ENCODE measurements around the gene BMAL1.
"Not testable (repeated sequence)": the region's sequence is repeated elsewhere in the genome, so short reads cannot be mapped to it uniquely, and the experiment has no call there.

The BMAL1 gene

DNA sequence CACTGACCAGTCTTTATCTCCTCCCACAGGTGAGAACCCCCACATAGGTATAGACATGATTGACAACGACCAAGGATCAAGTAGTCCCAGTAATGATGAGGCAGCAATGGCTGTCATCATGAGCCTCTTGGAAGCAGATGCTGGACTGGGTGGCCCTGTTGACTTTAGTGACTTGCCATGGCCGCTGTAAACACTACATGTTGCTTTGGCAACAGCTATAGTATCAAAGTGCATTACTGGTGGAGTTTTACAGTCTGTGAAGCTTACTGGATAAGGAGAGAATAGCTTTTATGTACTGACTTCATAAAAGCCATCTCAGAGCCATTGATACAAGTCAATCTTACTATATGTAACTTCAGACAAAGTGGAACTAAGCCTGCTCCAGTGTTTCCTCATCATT is 109.0 kb downstream of the BMAL1 start:
- no peaks in the 10 kb centered on the region for H3K9me3 ChIP-seq (ENCODE audit: control insufficient read depth in 1 of 2, low read length in 2 of 2)
- H3K4me1 ChIP-seq (ENCODE audit: control insufficient read depth in 1 of 2, insufficient read depth in 2 of 2, low read length in 2 of 2): no peaks in the 10 kb centered on the region
- no peak overlapping the region for H3K4me3 ChIP-seq (ENCODE audit: low read depth in 1 of 2, low read length in 2 of 2)
- H3K27me3 ChIP-seq (ENCODE audit: low read depth, low read length): no peaks in the 10 kb centered on the region
- H3K36me3 ChIP-seq (ENCODE audit: control insufficient read depth in 1 of 2, insufficient read depth in 2 of 2, low read length in 2 of 2): peaks cover 24 to 45% of the 10 kb centered on the region in 2 donors
- no peak overlapping the region for H3K27ac ChIP-seq (ENCODE audit: low read length)

DNA sequence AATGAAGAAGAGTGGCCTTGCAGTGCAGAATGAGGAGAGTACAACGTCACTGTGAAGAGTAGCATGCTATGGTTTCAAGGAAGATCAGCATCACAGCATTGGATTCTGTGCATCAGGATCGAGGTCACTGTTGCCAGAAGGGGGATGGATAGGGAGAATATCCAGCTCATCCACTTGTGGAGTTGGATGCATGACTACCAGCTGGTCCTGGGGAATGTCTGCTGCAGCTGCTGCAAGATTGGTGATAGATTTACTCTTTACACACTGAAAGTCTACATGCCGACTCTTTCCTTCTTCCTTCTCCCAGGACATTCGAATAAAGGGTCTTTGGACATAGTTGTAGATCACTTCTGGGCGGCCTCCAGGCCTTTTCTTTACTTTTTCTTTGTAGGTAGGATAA is 111.2 kb downstream of the BMAL1 start:
- Histone ChIP-seq H3K27me3 (ENCODE audit: low read depth, low read length) (no peaks in the 10 kb centered on the region), H3K4me1 (ENCODE audit: control insufficient read depth in 1 of 2, insufficient read depth in 2 of 2, low read length in 2 of 2) (no peaks in the 10 kb centered on the region), H3K27ac (ENCODE audit: low read length) (no peak overlapping the region), H3K36me3 (ENCODE audit: control insufficient read depth in 1 of 2, insufficient read depth in 2 of 2, low read length in 2 of 2) (peaks cover 17 to 40% of the 10 kb centered on the region in 2 donors), H3K4me3 (ENCODE audit: low read depth in 1 of 2, low read length in 2 of 2) (no peak overlapping the region), H3K9me3 (ENCODE audit: control insufficient read depth in 1 of 2, low read length in 2 of 2) (no peaks in the 10 kb centered on the region)

DNA sequence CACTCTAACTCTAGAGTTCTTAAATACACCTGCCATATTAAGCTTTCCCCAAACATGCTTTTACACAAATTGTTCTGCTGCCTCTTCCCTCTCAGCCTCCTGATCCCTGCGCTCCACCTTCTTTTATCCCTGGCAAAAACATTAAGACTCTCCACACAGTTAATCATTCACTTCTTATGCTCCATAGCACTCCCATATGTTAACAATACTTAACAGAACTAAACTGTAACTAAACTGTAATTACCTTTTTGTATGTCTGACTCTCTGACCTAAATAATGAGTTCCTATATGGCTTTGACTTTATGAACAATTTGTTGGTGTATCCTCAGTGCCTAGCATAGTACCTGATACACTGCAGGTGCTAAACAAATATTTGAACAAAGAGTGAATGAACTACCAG is 113.6 kb downstream of the BMAL1 start:
- no peaks in the 10 kb centered on the region for H3K9me3 ChIP-seq (ENCODE audit: control insufficient read depth in 1 of 2, low read length in 2 of 2)
- peaks cover 17 to 36% of the 10 kb centered on the region in 2 donors for H3K36me3 ChIP-seq (ENCODE audit: control insufficient read depth in 1 of 2, insufficient read depth in 2 of 2, low read length in 2 of 2)
- no peak overlapping the region for H3K27ac ChIP-seq (ENCODE audit: low read length)
- no peaks in the 10 kb centered on the region for H3K27me3 ChIP-seq (ENCODE audit: low read depth, low read length)
- H3K4me3 ChIP-seq (ENCODE audit: low read depth in 1 of 2, low read length in 2 of 2): no peak overlapping the region
- H3K4me1 ChIP-seq (ENCODE audit: control insufficient read depth in 1 of 2, insufficient read depth in 2 of 2, low read length in 2 of 2): no peaks in the 10 kb centered on the region

GRCh38 chr11:13398335-13398734 is 120.7 kb downstream of the BMAL1 start:
- not testable (repeated sequence) for H3K27ac ChIP-seq (ENCODE audit: low read length); H3K9me3 ChIP-seq (ENCODE audit: control insufficient read depth in 1 of 2, low read length in 2 of 2); H3K27me3 ChIP-seq (ENCODE audit: low read depth, low read length); H3K4me3 ChIP-seq (ENCODE audit: low read depth in 1 of 2, low read length in 2 of 2); H3K4me1 ChIP-seq (ENCODE audit: control insufficient read depth in 1 of 2, insufficient read depth in 2 of 2, low read length in 2 of 2)
- peaks cover 9 to 15% of the 10 kb centered on the region in 2 donors for H3K36me3 ChIP-seq (ENCODE audit: control insufficient read depth in 1 of 2, insufficient read depth in 2 of 2, low read length in 2 of 2)

DNA sequence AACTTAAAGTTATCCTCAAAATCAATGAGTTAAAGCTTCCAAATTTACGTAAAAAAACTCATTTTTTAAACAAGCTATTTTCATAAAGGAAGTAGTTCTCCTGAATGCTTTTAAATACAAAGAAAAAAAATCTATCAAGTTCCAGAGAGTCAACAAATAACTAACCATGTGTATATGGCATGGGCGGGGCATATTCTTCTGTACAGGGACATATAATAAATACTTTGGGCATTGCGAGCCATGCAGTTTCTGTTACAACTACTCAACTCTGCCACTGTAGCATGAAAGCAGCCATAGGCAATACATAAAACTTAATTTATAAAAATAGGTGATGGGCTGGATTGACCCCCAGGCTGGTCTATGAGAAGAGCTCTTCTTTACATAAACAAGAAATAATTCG is 127.6 kb downstream of the BMAL1 start:
- Histone ChIP-seq H3K27ac (ENCODE audit: low read length) (no peak overlapping the region), H3K36me3 (ENCODE audit: control insufficient read depth in 1 of 2, insufficient read depth in 2 of 2, low read length in 2 of 2) (peaks cover 18 to 28% of the 10 kb centered on the region in 2 donors), H3K27me3 (ENCODE audit: low read depth, low read length) (no peaks in the 10 kb centered on the region), H3K4me3 (ENCODE audit: low read depth in 1 of 2, low read length in 2 of 2) (no peak overlapping the region), H3K4me1 (ENCODE audit: control insufficient read depth in 1 of 2, insufficient read depth in 2 of 2, low read length in 2 of 2) (no peaks in the 10 kb centered on the region), H3K9me3 (ENCODE audit: control insufficient read depth in 1 of 2, low read length in 2 of 2) (no peaks in the 10 kb centered on the region)

DNA sequence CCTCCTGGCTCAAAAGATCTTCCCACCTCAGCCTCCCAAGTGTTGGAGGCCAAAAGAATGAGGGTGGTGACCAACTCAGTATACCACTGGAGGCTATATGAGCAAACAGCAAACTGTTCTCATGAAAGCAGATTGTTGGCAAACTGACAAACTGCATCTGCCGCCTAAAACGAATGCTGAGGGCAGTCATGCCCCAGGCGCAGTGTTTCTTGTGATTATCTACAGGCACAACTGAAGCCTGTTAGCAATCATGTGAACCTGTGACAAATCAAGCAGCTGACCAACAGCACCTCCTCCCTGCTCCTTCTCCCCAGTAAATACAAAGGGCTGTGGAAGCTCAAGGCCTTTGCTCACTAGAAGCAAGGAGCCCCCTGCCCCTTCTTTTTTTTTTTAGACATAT is 137.6 kb downstream of the BMAL1 start:
- H3K4me3 ChIP-seq (ENCODE audit: low read depth in 1 of 2, low read length in 2 of 2): no peak overlapping the region
- H3K27ac ChIP-seq (ENCODE audit: low read length): no peak overlapping the region

DNA sequence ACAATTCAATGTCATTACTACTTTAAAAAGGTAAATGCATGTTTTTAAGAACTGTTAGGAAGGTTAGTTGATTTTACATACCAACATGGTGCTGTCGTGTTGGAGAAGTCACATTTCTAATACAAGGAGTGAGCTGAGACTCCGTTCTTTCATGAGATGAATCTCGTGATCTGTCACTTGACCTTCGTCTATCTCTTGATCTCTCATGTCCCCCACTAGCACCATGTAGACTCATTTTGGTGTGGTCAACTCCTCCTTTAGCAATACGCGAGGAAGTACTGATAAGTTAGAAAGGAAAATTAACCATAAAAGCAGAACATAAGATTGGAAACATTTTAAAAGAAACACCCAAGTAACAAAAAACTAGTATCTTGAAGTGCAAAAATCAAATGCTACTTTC is 144.0 kb downstream of the BMAL1 start:
- H3K9me3 ChIP-seq (ENCODE audit: control insufficient read depth in 1 of 2, low read length in 2 of 2): no peaks in the 10 kb centered on the region
- peaks cover 7 to 9% of the 10 kb centered on the region in 2 donors for H3K36me3 ChIP-seq (ENCODE audit: control insufficient read depth in 1 of 2, insufficient read depth in 2 of 2, low read length in 2 of 2)
- no peaks in the 10 kb centered on the region for H3K27me3 ChIP-seq (ENCODE audit: low read depth, low read length)
- H3K27ac ChIP-seq (ENCODE audit: low read length): no peak overlapping the region
- H3K4me3 ChIP-seq (ENCODE audit: low read depth in 1 of 2, low read length in 2 of 2): no peak overlapping the region
- peaks cover 0 to 3% of the 10 kb centered on the region in 2 donors for H3K4me1 ChIP-seq (ENCODE audit: control insufficient read depth in 1 of 2, insufficient read depth in 2 of 2, low read length in 2 of 2)

More for the DNA sequence above, 137.6 kb downstream of the BMAL1 start:
- Histone ChIP-seq H3K27me3 (ENCODE audit: low read depth, low read length) (no peaks in the 10 kb centered on the region), H3K36me3 (ENCODE audit: control insufficient read depth in 1 of 2, insufficient read depth in 2 of 2, low read length in 2 of 2) (peaks cover 21 to 23% of the 10 kb centered on the region in 2 donors), H3K9me3 (ENCODE audit: control insufficient read depth in 1 of 2, low read length in 2 of 2) (no peaks in the 10 kb centered on the region), H3K4me1 (ENCODE audit: control insufficient read depth in 1 of 2, insufficient read depth in 2 of 2, low read length in 2 of 2) (no peaks in the 10 kb centered on the region)

DNA sequence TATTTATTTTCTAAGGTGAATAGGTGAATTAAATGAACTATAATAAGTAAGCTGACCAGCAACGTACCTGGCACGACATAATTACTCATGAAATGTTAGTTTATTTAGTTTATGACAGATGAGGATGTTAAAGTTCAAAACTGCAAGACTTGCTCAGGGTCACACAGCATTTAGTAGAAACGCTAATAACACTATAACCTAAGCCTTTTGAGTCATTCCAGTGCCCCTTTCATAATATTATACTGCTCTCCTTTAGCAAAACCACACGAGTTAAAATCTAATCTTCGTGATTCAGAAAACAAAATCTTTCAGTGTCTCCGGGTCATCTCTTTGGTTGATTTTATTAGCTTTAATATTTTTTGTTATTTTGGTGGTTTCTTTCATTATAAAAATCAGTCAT is 145.8 kb downstream of the BMAL1 start:
- peaks cover 2 to 9% of the 10 kb centered on the region in 2 donors for H3K36me3 ChIP-seq (ENCODE audit: control insufficient read depth in 1 of 2, insufficient read depth in 2 of 2, low read length in 2 of 2)
- no peak overlapping the region for H3K27ac ChIP-seq (ENCODE audit: low read length)
- H3K4me1 ChIP-seq (ENCODE audit: control insufficient read depth in 1 of 2, insufficient read depth in 2 of 2, low read length in 2 of 2): peaks cover 0 to 3% of the 10 kb centered on the region in 2 donors
- no peak overlapping the region for H3K4me3 ChIP-seq (ENCODE audit: low read depth in 1 of 2, low read length in 2 of 2)
- H3K9me3 ChIP-seq (ENCODE audit: control insufficient read depth in 1 of 2, low read length in 2 of 2): peaks cover 3 to 7% of the 10 kb centered on the region in 2 donors
- no peaks in the 10 kb centered on the region for H3K27me3 ChIP-seq (ENCODE audit: low read depth, low read length)

GRCh38 chr11:13427440-13427839 is 149.8 kb downstream of the BMAL1 start:
- no peaks in the 10 kb centered on the region for H3K27me3 ChIP-seq (ENCODE audit: low read depth, low read length)
- peaks cover 0 to 3% of the 10 kb centered on the region in 2 donors for H3K36me3 ChIP-seq (ENCODE audit: control insufficient read depth in 1 of 2, insufficient read depth in 2 of 2, low read length in 2 of 2)
- H3K4me3 ChIP-seq (ENCODE audit: low read depth in 1 of 2, low read length in 2 of 2): no peak overlapping the region
- no peak overlapping the region for H3K27ac ChIP-seq (ENCODE audit: low read length)
- peaks cover 0 to 3% of the 10 kb centered on the region in 2 donors for H3K4me1 ChIP-seq (ENCODE audit: control insufficient read depth in 1 of 2, insufficient read depth in 2 of 2, low read length in 2 of 2)
- peaks cover 7 to 8% of the 10 kb centered on the region in 2 donors for H3K9me3 ChIP-seq (ENCODE audit: control insufficient read depth in 1 of 2, low read length in 2 of 2)

DNA sequence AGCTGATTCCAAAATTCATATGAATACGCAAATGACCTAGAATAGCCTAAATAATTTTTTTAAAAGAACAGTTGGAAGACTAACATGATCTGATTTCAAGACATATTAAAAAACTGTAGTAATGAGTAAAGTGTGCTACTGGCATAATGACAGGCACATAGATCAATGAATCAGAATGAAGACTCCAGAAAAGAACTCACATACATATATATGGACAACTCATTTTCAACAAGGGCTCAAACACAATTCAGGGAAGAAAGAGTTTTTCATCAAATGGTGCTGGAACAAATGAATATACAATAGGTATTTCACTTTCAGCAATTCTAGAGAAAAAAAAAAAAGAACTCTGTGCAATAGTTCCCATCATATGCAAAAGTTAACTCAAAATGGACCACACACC is 151.7 kb downstream of the BMAL1 start:
- H3K9me3 ChIP-seq (ENCODE audit: control insufficient read depth in 1 of 2, low read length in 2 of 2): peaks cover 7 to 8% of the 10 kb centered on the region in 2 donors
- no peaks in the 10 kb centered on the region for H3K27me3 ChIP-seq (ENCODE audit: low read depth, low read length)
- no peaks in the 10 kb centered on the region for H3K4me1 ChIP-seq (ENCODE audit: control insufficient read depth in 1 of 2, insufficient read depth in 2 of 2, low read length in 2 of 2)

GRCh38 chr11:13429836-13430235 is 152.2 kb downstream of the BMAL1 start:
- Histone ChIP-seq H3K27ac (ENCODE audit: low read length) (no peak overlapping the region), H3K4me3 (ENCODE audit: low read depth in 1 of 2, low read length in 2 of 2) (no peak overlapping the region), H3K4me1 (ENCODE audit: control insufficient read depth in 1 of 2, insufficient read depth in 2 of 2, low read length in 2 of 2) (no peaks in the 10 kb centered on the region), H3K36me3 (ENCODE audit: control insufficient read depth in 1 of 2, insufficient read depth in 2 of 2, low read length in 2 of 2) (peaks cover 0 to 3% of the 10 kb centered on the region in 2 donors), H3K27me3 (ENCODE audit: low read depth, low read length) (no peaks in the 10 kb centered on the region), H3K9me3 (ENCODE audit: control insufficient read depth in 1 of 2, low read length in 2 of 2) (peaks cover 7 to 8% of the 10 kb centered on the region in 2 donors)

More for the DNA sequence above, 151.7 kb downstream of the BMAL1 start:
- H3K27ac ChIP-seq (ENCODE audit: low read length): no peak overlapping the region
- H3K36me3 ChIP-seq (ENCODE audit: control insufficient read depth in 1 of 2, insufficient read depth in 2 of 2, low read length in 2 of 2): peaks cover 0 to 3% of the 10 kb centered on the region in 2 donors
- H3K4me3 ChIP-seq (ENCODE audit: low read depth in 1 of 2, low read length in 2 of 2): no peak overlapping the region

DNA sequence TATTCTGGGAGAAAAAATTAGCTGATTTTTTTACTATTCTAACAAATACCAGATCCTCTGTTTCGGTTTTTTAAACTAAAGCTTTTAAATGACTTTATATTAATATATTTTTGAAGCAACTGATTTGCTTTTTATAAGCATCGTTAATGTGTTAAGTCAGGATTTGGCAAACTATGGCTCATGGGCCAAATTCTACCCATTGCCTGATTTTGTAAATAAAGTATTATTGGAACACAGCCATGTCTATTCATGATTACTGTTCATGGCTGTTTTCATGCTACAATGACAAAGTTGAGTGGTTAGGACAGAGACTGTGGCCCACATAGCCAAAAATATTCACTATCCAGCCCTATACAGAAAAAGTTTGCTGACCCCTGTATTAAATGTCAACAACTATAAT is 155.8 kb downstream of the BMAL1 start:
- H3K27me3 ChIP-seq (ENCODE audit: low read depth, low read length): no peaks in the 10 kb centered on the region
- peaks cover 0 to 3% of the 10 kb centered on the region in 2 donors for H3K36me3 ChIP-seq (ENCODE audit: control insufficient read depth in 1 of 2, insufficient read depth in 2 of 2, low read length in 2 of 2)
- H3K27ac ChIP-seq (ENCODE audit: low read length): no peak overlapping the region
- no peaks in the 10 kb centered on the region for H3K4me1 ChIP-seq (ENCODE audit: control insufficient read depth in 1 of 2, insufficient read depth in 2 of 2, low read length in 2 of 2)
- peaks cover 0 to 5% of the 10 kb centered on the region in 2 donors for H3K9me3 ChIP-seq (ENCODE audit: control insufficient read depth in 1 of 2, low read length in 2 of 2)
- no peak overlapping the region for H3K4me3 ChIP-seq (ENCODE audit: low read depth in 1 of 2, low read length in 2 of 2)
